Astrocyte of the spinal cord (primary cell): ENCODE measurements around the gene CD52.

ENCODE experiments used
- DNase-seq: peaks from one replicate; pipeline ENCODE4 v3.0.0; 2011; ENCODE audit warnings: low read depth, low spot score
- H3K4me3 ChIP-seq: 2 replicates; pipeline ENCODE4 v1.5.1; 2011; ENCODE audit warnings: low read depth, mild to moderate bottlenecking, low read length, moderate library complexity
- CTCF ChIP-seq: IDR thresholded peaks from 2 replicates; pipeline ENCODE4 v1.5.1; 2012; ENCODE audit warnings: low read depth, mild to moderate bottlenecking, low read length, inconsistent platforms
- in situ Hi-C: cut with HindIII; loops from 2 replicates; pipeline ENCODE4 v1.10.0; 2017; ENCODE audit warnings: low sequenced_read_pairs

Gene CD52

GRCh38 chr1:26293911-26294463 lies 23.8 kb upstream of the CD52 start:
- no peak overlapping the region for H3K4me3 ChIP-seq
- in situ Hi-C loops = no loop called here
- no peak for TF ChIP-seq CTCF
- no peak for DNase-seq

GRCh38 chr1:26295194-26296138 lies 22.3 kb upstream of the CD52 start:
- TF ChIP-seq CTCF = no peak
- no peak overlapping the region for H3K4me3 ChIP-seq
- no peak for DNase-seq
- in situ Hi-C loops = no loop called here

GRCh38 chr1:26296340-26297056 lies 21.3 kb upstream of the CD52 start:
- DNase-seq = no peak
- no peak for TF ChIP-seq CTCF
- in situ Hi-C loops = no loop called here

GRCh38 chr1:26297057-26297790 lies 20.5 kb upstream of the CD52 start:
- no peak for TF ChIP-seq CTCF
- in situ Hi-C loops = no loop called here
- DNase-seq = no peak
- no peak overlapping the region for H3K4me3 ChIP-seq

More at GRCh38 chr1:26296340-26297056, 21.3 kb upstream of the CD52 start:
- H3K4me3 ChIP-seq = no peak overlapping the region

- H3K4me3 ChIP-seq = no peak overlapping the region
- in situ Hi-C loops = no loop called here
- DNase-seq = no peak
- no peak for TF ChIP-seq CTCF
Observed at GRCh38 chr1:26297791-26298124, 20.0 kb upstream of the CD52 start.

GRCh38 chr1:26300578-26301275 lies 17.0 kb upstream of the CD52 start:
- TF ChIP-seq CTCF = no peak
- in situ Hi-C loops = no loop called here

More at GRCh38 chr1:26300578-26301275, 17.0 kb upstream of the CD52 start:
- H3K4me3 ChIP-seq = no peak overlapping the region
- DNase-seq = no peak
